Motor neuron (in vitro differentiated cells): ENCODE data around the gene TMEM156. TPM values are rescaled to one million over a fixed set of nuclear protein-coding genes. Genes with fewer than 3 reads are reported as not detected.

Source experiments
- ATAC-seq, 8 experiments: fragments of 200-7000 bp; cut with Tn5 transposase; replicated peaks in 6 of 8; 2 replicates each; pipeline ENCODE4 v1.8.0; 2021; ENCODE audit warnings: mild to moderate bottlenecking in 8 of 8, moderate library complexity in 8 of 8
- H3K27ac ChIP-seq, 2 donors: fragments of 250-450 bp; sonication (Bioruptor Pico); 2 replicates each; pipeline ENCODE4 v1.9.0; 2021; ENCODE audit warnings: antibody characterized with exemption in 2 of 2, mild to moderate bottlenecking in 2 of 2, moderate library complexity in 1 of 2
- H3K4me1 ChIP-seq, 2 donors: fragments of 250-450 bp; sonication (Bioruptor Pico); replicated peaks in 1 of 2; 2 replicates each; pipeline ENCODE4 v1.6.1; 2021; ENCODE audit warnings: antibody characterized with exemption in 2 of 2, mild to moderate bottlenecking in 2 of 2, moderate library complexity in 1 of 2
- H3K4me3 ChIP-seq, 5 donors: fragments of 250-450 bp; sonication (Bioruptor Pico); 2 replicates each; pipeline ENCODE4 v1.9.0; 2021; ENCODE audit warnings: antibody characterized with exemption in 5 of 5, mild to moderate bottlenecking in 5 of 5, moderate library complexity in 4 of 5
- WGBS, 10 experiments: fragments of 450-650 bp; shearing (Covaris generic); methylation state at CpG; one replicate each; pipeline ENCODE4 v1.0.0; 2022; 5-methylcytosine and 5-hydroxymethylcytosine counted together
- in situ Hi-C, 9 experiments: fragments of 400-800 bp; cut with MboI; loops; one replicate each; pipeline ENCODE4 v1.15.0; 2021; ENCODE audit warnings: low sequenced_read_pairs in 9 of 9, low pct_unique_long_range_greater_than_20kb in 2 of 9; ENCODE audit not compliant: unreplicated experiment in 9 of 9
- total RNA-seq, 8 experiments: library from RNA; unstranded; fragments of 300-600 nt; gene quantifications; 2 replicates each; pipeline versions ENCODE4 v1.2.3 to v1.2.4, GENCODE V29; 2022

TMEM156 gene
- total RNA-seq, result under 1 TPM in 4 of 8 experiments, not detected in 4; 0.08 to 0.64 (median 0.27) TPM

GRCh38 chr4:39032218-39033085 is at the start of gene TMEM156:
TSS of gene TMEM156 (minus strand) at chr4:39032409. CDS start at chr4:39032313, 96 bp downstream.
- Histone ChIP-seq H3K4me3 (no peak within 1 kb of the TSS), H3K27ac (no peak within 1 kb of the TSS), H3K4me1 (peaks cover 4 to 15% of the 10 kb centered on the region in 2 donors)
- in situ Hi-C loops, result no loop called here
- ATAC-seq, result no peak
- WGBS, 10 experiments, result 74 to 100% (median 92%) methylated on average over 1 to 5 of the region's 5 CpGs; no CpG with 5 or more reads in 1 of the 10 experiments

- Histone ChIP-seq H3K4me3 (no peak overlapping the region), H3K4me1 (peaks cover 0 to 18% of the 10 kb centered on the region in 2 donors), H3K27ac (no peak overlapping the region)
- ATAC-seq, result no peak
- 24 to 94% (median 83%) methylated on average over 2 of the region's 2 CpGs; no CpG with 5 or more reads in 1 of the 10 experiments for WGBS, 10 experiments
- in situ Hi-C loops, result no loop called here
Measured at GRCh38 chr4:39078829-39079228, 46.6 kb upstream of the TMEM156 start.

GRCh38 chr4:39068907-39069306 is 36.7 kb upstream of the TMEM156 start:
- in situ Hi-C loops, result no loop called here
- Histone ChIP-seq H3K4me1 (peaks cover 0 to 18% of the 10 kb centered on the region in 2 donors), H3K4me3 (no peak overlapping the region), H3K27ac (no peak overlapping the region)
- no peak for ATAC-seq
- 82 to 100% (median 92%) methylated on average over 1 to 3 of the region's 3 CpGs; no CpG with 5 or more reads in 1 of the 10 experiments for WGBS, 10 experiments

- Histone ChIP-seq H3K27ac (no peak overlapping the region), H3K4me1 (peaks cover 0 to 20% of the 10 kb centered on the region in 2 donors), H3K4me3 (no peak overlapping the region)
- ATAC-seq, result no peak
- in situ Hi-C loops, result no loop called here
- WGBS, 10 experiments, result 50 to 100% (median 88%) methylated on average over 1 to 3 of the region's 3 CpGs; no CpG with 5 or more reads in 4 of the 10 experiments
Measured at GRCh38 chr4:39067451-39067850, 35.2 kb upstream of the TMEM156 start.

GRCh38 chr4:39067031-39067430 is 34.8 kb upstream of the TMEM156 start:
- in situ Hi-C loops, result no loop called here
- 79 to 100% (median 90%) methylated on average over 1 to 2 of the region's 2 CpGs; no CpG with 5 or more reads in 1 of the 10 experiments for WGBS, 10 experiments
- Histone ChIP-seq H3K4me1 (peaks cover 0 to 20% of the 10 kb centered on the region in 2 donors), H3K4me3 (no peak overlapping the region), H3K27ac (no peak overlapping the region)
- ATAC-seq, result no peak

GRCh38 chr4:39066371-39066770 is 34.2 kb upstream of the TMEM156 start:
- Histone ChIP-seq H3K4me3 (no peak overlapping the region), H3K27ac (no peak overlapping the region), H3K4me1 (peaks cover 2 to 24% of the 10 kb centered on the region in 2 donors)
- 96 to 100% (median 100%) methylated on average over 2 of the region's 2 CpGs; no CpG with 5 or more reads in 2 of the 10 experiments for WGBS, 10 experiments
- in situ Hi-C loops, result no loop called here
- no peak for ATAC-seq

- no peak for ATAC-seq
- in situ Hi-C loops, result no loop called here
- Histone ChIP-seq H3K27ac (no peak overlapping the region), H3K4me1 (peaks cover 6 to 22% of the 10 kb centered on the region in 2 donors), H3K4me3 (peak overlapping the region; percentile 34 to 49 (median 44))
Measured at GRCh38 chr4:39063430-39063829, 31.2 kb upstream of the TMEM156 start.

- in situ Hi-C loops, result no loop called here
- peak overlapping the region; percentile 34 to 49 (median 44) for H3K4me3 ChIP-seq
- peak overlapping the region; percentile 15 to 26 for H3K27ac ChIP-seq
- 0 to 100% (median 23%) methylated on average over 1 to 4 of the region's 4 CpGs; no CpG with 5 or more reads in 2 of the 10 experiments for WGBS, 10 experiments
- ATAC-seq, result peak in 5 of 8 experiments; percentile 44 to 72 (median 68)
- peaks cover 6 to 22% of the 10 kb centered on the region in 2 donors for H3K4me1 ChIP-seq
Measured at GRCh38 chr4:39062770-39063097, 30.5 kb upstream of the TMEM156 start.

- in situ Hi-C loops, result no loop called here
- H3K4me1 ChIP-seq, result peaks cover 6 to 22% of the 10 kb centered on the region in 2 donors
- peak in 7 of 8 experiments; percentile 18 to 95 (median 90) for ATAC-seq
- peak within 1 kb of the TSS; percentile 15 to 26 for H3K27ac ChIP-seq
- H3K4me3 ChIP-seq, result peak within 1 kb of the TSS; percentile 34 to 49 (median 44)
- WGBS, 10 experiments, result 0 to 34% (median 0%) methylated on average over 1 to 7 of the region's 7 CpGs
Measured at GRCh38 chr4:39062094-39062769, 30.0 kb upstream of the TMEM156 start, which contains the start of gene KLHL5. TSS of gene KLHL5 (plus strand) at chr4:39062232. CDS start at chr4:39062653, 421 bp downstream.

GRCh38 chr4:39061457-39061856 is 29.2 kb upstream of the TMEM156 start:
- no peak for ATAC-seq
- WGBS, 10 experiments, result 17 to 100% (median 67%) methylated on average over 1 of the region's 1 CpG; no CpG with 5 or more reads in 1 of the 10 experiments
- no peak overlapping the region for H3K27ac ChIP-seq

GRCh38 chr4:39056023-39056422 is 23.8 kb upstream of the TMEM156 start:
- WGBS, 10 experiments, result 50 to 100% (median 92%) methylated on average over 1 to 5 of the region's 5 CpGs; no CpG with 5 or more reads in 1 of the 10 experiments
- no peak overlapping the region for H3K27ac ChIP-seq
- no peak for ATAC-seq
- no peak overlapping the region for H3K4me3 ChIP-seq
- in situ Hi-C loops, result no loop called here
- H3K4me1 ChIP-seq, result peaks cover 6 to 8% of the 10 kb centered on the region in 2 donors

More at GRCh38 chr4:39061457-39061856, 29.2 kb upstream of the TMEM156 start:
- in situ Hi-C loops, result no loop called here
- Histone ChIP-seq H3K4me3 (no peak overlapping the region), H3K4me1 (peaks cover 6 to 22% of the 10 kb centered on the region in 2 donors)

- peak in 5 of 8 experiments; percentile 23 to 72 (median 48) for ATAC-seq
- peaks cover 6 to 12% of the 10 kb centered on the region in 2 donors for H3K4me1 ChIP-seq
- no peak overlapping the region for H3K4me3 ChIP-seq
- in situ Hi-C loops, result no loop called here
- no peak overlapping the region for H3K27ac ChIP-seq
- WGBS, 10 experiments, result 80 to 100% (median 94%) methylated on average over 1 to 3 of the region's 3 CpGs; no CpG with 5 or more reads in 1 of the 10 experiments
Measured at GRCh38 chr4:39054497-39054896, 22.3 kb upstream of the TMEM156 start.

- no peak for ATAC-seq
- H3K4me1 ChIP-seq, result peaks cover 6 to 12% of the 10 kb centered on the region in 2 donors
- in situ Hi-C loops, result no loop called here
- no peak overlapping the region for H3K27ac ChIP-seq
- 74 to 100% (median 92%) methylated on average over 2 to 4 of the region's 4 CpGs; no CpG with 5 or more reads in 2 of the 10 experiments for WGBS, 10 experiments
- no peak overlapping the region for H3K4me3 ChIP-seq
Measured at GRCh38 chr4:39053983-39054382, 21.8 kb upstream of the TMEM156 start.
